ENCODE results near the gene TMCC2. TPM values are rescaled to one million over a fixed set of nuclear protein-coding genes. Genes with fewer than 3 reads are reported as not detected.

Gene TMCC2
- total and polyA plus RNA-seq, 2 donors (not counting 1 experiment from before 2014, with no cell fraction given) = 2.0 to 4.0 TPM

- H2AFZ ChIP-seq (ENCODE audit: insufficient read depth, low read depth, low read length, poor library complexity, severe bottlenecking) = no peak overlapping the region
- Mint-ChIP-seq H3K4me1 (peaks cover 30% of the 10 kb centered on the region), H3K4me3 (peak overlapping the region; percentile 81), H3K27me3 (peaks cover 28% of the 10 kb centered on the region), H3K27ac (no peak overlapping the region), H3K9me3 (ENCODE audit: insufficient read depth) (no peaks in the 10 kb centered on the region)
- 88% methylated on average over 6 of the region's 11 CpGs for WGBS (ENCODE audit: insufficient coverage)
- DNase-seq = no peak
- CTCF ChIA-PET = interaction anchor here (1.0 to 4.5 kb wide), 2 partner anchors 20 to 31 kb away, joined by 4 to 135 read pairs; no protein-coding TSS in a partner anchor
- POLR2A ChIA-PET = interaction anchor here (1.0 kb wide), 1 partner anchor 14 kb away, joined by 4 read pairs; the partner anchor contains the start of gene DSTYK
- no peaks in the 10 kb centered on the region for H3K79me2 ChIP-seq (ENCODE audit: control insufficient read depth, insufficient read depth, low read length)
- H3K9ac ChIP-seq (ENCODE audit: low read length) = no peak overlapping the region
- peaks cover 0 to 14% (median 2%) of the 10 kb centered on the region in 4 experiments for H3K27me3 ChIP-seq (replicated peaks in 1 of 4; ENCODE audit: control extremely low read depth in 1 of 4, control insufficient read depth in 3 of 4, insufficient read depth in 4 of 4, low read length in 3 of 4)
- intact Hi-C loops (cut with micrococcal nuclease) = loop anchor here (5.0 kb wide), 1 partner anchor 96 kb away; the partner anchor contains the start of gene NUAK2
- TF ChIP-seq EZH2 (IDR thresholded peaks at IDR 0.05; ENCODE audit: borderline replicate concordance, insufficient read depth, low read depth, low read length, poor library complexity, severe bottlenecking) = no peak
- TF ChIP-seq, protein P1, sequence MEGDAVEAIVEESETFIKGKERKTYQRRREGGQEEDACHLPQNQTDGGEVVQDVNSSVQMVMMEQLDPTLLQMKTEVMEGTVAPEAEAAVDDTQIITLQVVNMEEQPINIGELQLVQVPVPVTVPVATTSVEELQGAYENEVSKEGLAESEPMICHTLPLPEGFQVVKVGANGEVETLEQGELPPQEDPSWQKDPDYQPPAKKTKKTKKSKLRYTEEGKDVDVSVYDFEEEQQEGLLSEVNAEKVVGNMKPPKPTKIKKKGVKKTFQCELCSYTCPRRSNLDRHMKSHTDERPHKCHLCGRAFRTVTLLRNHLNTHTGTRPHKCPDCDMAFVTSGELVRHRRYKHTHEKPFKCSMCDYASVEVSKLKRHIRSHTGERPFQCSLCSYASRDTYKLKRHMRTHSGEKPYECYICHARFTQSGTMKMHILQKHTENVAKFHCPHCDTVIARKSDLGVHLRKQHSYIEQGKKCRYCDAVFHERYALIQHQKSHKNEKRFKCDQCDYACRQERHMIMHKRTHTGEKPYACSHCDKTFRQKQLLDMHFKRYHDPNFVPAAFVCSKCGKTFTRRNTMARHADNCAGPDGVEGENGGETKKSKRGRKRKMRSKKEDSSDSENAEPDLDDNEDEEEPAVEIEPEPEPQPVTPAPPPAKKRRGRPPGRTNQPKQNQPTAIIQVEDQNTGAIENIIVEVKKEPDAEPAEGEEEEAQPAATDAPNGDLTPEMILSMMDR (IDR thresholded peaks at IDR 0.05) = no peak
- no peak overlapping the region for H3K27ac ChIP-seq (ENCODE audit: low read length in 2 of 2)
- H3K9me3 ChIP-seq (ENCODE audit: control extremely low read depth in 1 of 3, control insufficient read depth in 2 of 3, insufficient read depth in 1 of 3, low read length in 2 of 3) = no peaks in the 10 kb centered on the region
- no peaks in the 10 kb centered on the region for H3K36me3 ChIP-seq (replicated peaks in 1 of 2; ENCODE audit: control extremely low read depth in 1 of 2, control insufficient read depth in 1 of 2, extremely low read depth in 1 of 2, insufficient read depth in 2 of 2, low read length in 1 of 2)
- no peaks in the 10 kb centered on the region for H4K20me1 ChIP-seq (ENCODE audit: control insufficient read depth, insufficient read depth, low read length, poor library complexity, severe bottlenecking)
- no peak overlapping the region for H3K4me2 ChIP-seq (replicated peaks; ENCODE audit: low read depth, low read length, poor library complexity, severe bottlenecking)
- peaks cover 17 to 33% of the 10 kb centered on the region in 2 donors for H3K4me1 ChIP-seq (ENCODE audit: control insufficient read depth in 2 of 2, insufficient read depth in 2 of 2, low read length in 2 of 2)
- no peak overlapping the region for H3K4me3 ChIP-seq (ENCODE audit: control extremely low read depth in 1 of 5, extremely low read depth in 1 of 5, insufficient read depth in 1 of 5, low read depth in 2 of 5, low read length in 4 of 5)
- no peak for ATAC-seq (ENCODE audit: low read depth)
These were observed 1.6 kb upstream of the TMCC2 start for GRCh38 chr1:205225901-205226765.
